HL-60 (cell line): ENCODE results near the gene SPON1.

Experiments used
- DNase-seq, 2 experiments: peaks; one replicate each; pipeline ENCODE4 v3.0.0-alpha.2; 2010 to 2020; ENCODE audit warnings: low read depth in 1 of 2, low spot score in 1 of 2
- H3K27ac ChIP-seq: fragments of 250-450 bp; sonication (Bioruptor Pico); replicated peaks from 2 replicates; pipeline ENCODE4 v1.5.1; 2020; ENCODE audit warnings: mild to moderate bottlenecking, moderate library complexity
- H3K27me3 ChIP-seq: fragments of 250-450 bp; sonication (Bioruptor Pico); 2 replicates; pipeline ENCODE4 v1.5.1; 2021; ENCODE audit warnings: mild to moderate bottlenecking, moderate library complexity; ENCODE audit not compliant: insufficient read depth, poor library complexity, severe bottlenecking
- H3K4me3 ChIP-seq: replicated peaks from 2 replicates; pipeline ENCODE4 v1.5.1; 2011; ENCODE audit warnings: mild to moderate bottlenecking, control low read depth, low read length; ENCODE audit not compliant: insufficient read depth
- GABPA ChIP-seq: IDR thresholded peaks from 2 replicates; pipeline ENCODE4 v1.6.1; 2012; ENCODE audit warnings: low read depth
- POLR2AphosphoS5 ChIP-seq: IDR thresholded peaks from 2 replicates; pipeline ENCODE4 v1.6.1; 2012; ENCODE audit warnings: low read depth
- SPI1 ChIP-seq: IDR thresholded peaks from 2 replicates; pipeline ENCODE4 v1.6.1; 2012; ENCODE audit warnings: low read depth, mild to moderate bottlenecking, borderline replicate concordance
- TF ChIP-seq, protein P1 (sequence below): IDR thresholded peaks from one replicate; pipeline ENCODE4 v1.5.1; 2011; ENCODE audit warnings: low read length, control low read depth, inconsistent platforms; ENCODE audit not compliant: insufficient read depth
- TF ChIP-seq, protein P2 (sequence below): IDR thresholded peaks from 2 replicates; pipeline ENCODE4 v1.6.1; 2012; ENCODE audit warnings: low read depth; ENCODE audit not compliant: insufficient replicate concordance

Gene SPON1

DNA sequence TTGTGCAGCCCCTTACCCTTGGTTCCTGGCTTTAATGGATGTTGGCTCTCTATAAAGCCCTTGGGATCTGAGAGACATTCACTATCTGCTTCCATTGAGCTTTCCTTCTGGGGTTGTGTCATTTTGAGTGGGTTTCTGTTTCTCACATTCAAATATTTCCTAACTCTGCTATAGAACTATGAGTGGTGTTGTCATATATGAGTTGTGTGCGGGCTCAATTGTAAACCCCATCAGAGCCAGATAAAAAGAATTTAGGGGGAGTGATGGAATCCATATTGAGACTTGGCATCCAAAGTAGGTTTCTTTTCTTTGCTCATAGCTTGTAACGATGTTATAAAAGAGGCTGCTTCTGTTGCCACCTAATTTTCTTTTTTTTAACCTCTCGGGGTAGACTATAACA is 41.8 kb upstream of the SPON1 start:
- TF ChIP-seq POLR2AphosphoS5 (no peak), SPI1 (no peak), GABPA (no peak)
- TF ChIP-seq, protein P1, sequence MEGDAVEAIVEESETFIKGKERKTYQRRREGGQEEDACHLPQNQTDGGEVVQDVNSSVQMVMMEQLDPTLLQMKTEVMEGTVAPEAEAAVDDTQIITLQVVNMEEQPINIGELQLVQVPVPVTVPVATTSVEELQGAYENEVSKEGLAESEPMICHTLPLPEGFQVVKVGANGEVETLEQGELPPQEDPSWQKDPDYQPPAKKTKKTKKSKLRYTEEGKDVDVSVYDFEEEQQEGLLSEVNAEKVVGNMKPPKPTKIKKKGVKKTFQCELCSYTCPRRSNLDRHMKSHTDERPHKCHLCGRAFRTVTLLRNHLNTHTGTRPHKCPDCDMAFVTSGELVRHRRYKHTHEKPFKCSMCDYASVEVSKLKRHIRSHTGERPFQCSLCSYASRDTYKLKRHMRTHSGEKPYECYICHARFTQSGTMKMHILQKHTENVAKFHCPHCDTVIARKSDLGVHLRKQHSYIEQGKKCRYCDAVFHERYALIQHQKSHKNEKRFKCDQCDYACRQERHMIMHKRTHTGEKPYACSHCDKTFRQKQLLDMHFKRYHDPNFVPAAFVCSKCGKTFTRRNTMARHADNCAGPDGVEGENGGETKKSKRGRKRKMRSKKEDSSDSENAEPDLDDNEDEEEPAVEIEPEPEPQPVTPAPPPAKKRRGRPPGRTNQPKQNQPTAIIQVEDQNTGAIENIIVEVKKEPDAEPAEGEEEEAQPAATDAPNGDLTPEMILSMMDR = no peak
- TF ChIP-seq, protein P2, sequence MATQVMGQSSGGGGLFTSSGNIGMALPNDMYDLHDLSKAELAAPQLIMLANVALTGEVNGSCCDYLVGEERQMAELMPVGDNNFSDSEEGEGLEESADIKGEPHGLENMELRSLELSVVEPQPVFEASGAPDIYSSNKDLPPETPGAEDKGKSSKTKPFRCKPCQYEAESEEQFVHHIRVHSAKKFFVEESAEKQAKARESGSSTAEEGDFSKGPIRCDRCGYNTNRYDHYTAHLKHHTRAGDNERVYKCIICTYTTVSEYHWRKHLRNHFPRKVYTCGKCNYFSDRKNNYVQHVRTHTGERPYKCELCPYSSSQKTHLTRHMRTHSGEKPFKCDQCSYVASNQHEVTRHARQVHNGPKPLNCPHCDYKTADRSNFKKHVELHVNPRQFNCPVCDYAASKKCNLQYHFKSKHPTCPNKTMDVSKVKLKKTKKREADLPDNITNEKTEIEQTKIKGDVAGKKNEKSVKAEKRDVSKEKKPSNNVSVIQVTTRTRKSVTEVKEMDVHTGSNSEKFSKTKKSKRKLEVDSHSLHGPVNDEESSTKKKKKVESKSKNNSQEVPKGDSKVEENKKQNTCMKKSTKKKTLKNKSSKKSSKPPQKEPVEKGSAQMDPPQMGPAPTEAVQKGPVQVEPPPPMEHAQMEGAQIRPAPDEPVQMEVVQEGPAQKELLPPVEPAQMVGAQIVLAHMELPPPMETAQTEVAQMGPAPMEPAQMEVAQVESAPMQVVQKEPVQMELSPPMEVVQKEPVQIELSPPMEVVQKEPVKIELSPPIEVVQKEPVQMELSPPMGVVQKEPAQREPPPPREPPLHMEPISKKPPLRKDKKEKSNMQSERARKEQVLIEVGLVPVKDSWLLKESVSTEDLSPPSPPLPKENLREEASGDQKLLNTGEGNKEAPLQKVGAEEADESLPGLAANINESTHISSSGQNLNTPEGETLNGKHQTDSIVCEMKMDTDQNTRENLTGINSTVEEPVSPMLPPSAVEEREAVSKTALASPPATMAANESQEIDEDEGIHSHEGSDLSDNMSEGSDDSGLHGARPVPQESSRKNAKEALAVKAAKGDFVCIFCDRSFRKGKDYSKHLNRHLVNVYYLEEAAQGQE = no peak
- H3K4me3 ChIP-seq = no peak overlapping the region
- DNase-seq = no peak
- H3K27ac ChIP-seq = no peak overlapping the region
- H3K27me3 ChIP-seq = peaks cover 2% of the 10 kb centered on the region

DNA sequence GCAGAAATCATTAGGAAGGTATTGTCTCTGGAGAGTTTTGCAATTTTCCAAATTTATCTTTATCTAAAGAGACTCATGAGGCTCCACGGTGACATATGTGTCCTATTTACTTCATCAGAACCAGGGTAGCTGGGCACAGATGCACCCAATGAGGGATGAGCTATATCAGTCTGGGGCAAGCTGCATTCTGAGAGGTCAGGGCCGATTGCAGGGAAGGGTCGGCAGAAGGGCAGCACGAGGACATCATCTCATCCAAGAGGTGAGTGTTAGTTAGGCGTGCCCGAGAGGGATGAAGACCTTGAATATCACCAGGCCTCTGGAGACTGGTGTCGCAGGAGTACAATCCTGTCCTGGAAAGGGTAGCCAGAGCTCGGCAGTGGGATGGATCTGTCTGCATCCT is 41.0 kb upstream of the SPON1 start:
- H3K27me3 ChIP-seq = peaks cover 2% of the 10 kb centered on the region

DNA sequence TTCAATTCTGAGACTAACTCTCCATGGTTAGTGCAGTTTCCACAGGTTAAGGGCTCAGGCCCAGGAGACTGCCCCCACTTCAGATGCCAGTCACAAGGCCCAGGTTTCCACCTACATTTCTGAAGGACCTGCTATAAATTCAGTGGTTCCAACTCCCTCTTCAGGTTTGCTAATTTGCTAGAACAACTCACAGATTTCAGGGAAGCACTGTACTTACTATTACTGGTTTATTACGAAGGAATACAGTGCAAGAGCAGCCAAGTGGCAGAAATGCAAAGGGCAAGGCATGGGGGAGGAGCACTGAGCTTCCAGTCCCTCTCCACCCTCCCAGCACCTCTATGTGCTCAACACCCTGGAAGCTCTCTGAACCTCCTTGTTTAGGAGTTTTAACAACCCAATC is 39.3 kb upstream of the SPON1 start:
- no peak for DNase-seq
- Histone ChIP-seq H3K27ac (no peak overlapping the region), H3K27me3 (no peaks in the 10 kb centered on the region), H3K4me3 (no peak overlapping the region)
- TF ChIP-seq, protein P1 = no peak
- no peak for TF ChIP-seq GABPA
- TF ChIP-seq, protein P2 = no peak

More for the DNA sequence above, 41.0 kb upstream of the SPON1 start:
- Histone ChIP-seq H3K4me3 (no peak overlapping the region), H3K27ac (no peak overlapping the region)
- no peak for DNase-seq
- no peak for TF ChIP-seq GABPA
- TF ChIP-seq SPI1 = no peak
- TF ChIP-seq, protein P1 = no peak
- no peak for TF ChIP-seq POLR2AphosphoS5
- TF ChIP-seq, protein P2 = no peak
